NB4 (cell line): Measurements from ENCODE around the gene EED.
A peak's percentile ranks its signal among the peaks of the same experiment; 100 is the strongest.

ENCODE experiments used
- DNase-seq: peaks from one replicate; pipeline ENCODE4 v3.0.0; 2010; ENCODE audit warnings: low read depth
- H3K4me3 ChIP-seq: one replicate; pipeline ENCODE4 v1.5.1; 2011; ENCODE audit warnings: mild to moderate bottlenecking, low read depth, low read length, moderate library complexity
- MYC ChIP-seq: IDR thresholded peaks from 2 replicates; pipeline ENCODE4 v1.6.1; 2011; ENCODE audit warnings: low read depth, low read length
- POLR2A ChIP-seq: IDR thresholded peaks from 2 replicates; pipeline ENCODE4 v1.6.1; 2011; ENCODE audit warnings: mild to moderate bottlenecking; ENCODE audit not compliant: insufficient read length; ENCODE audit errors: extremely low read depth
- TF ChIP-seq, protein P1 (sequence below): IDR thresholded peaks from one replicate; pipeline ENCODE4 v1.5.1; 2012; ENCODE audit warnings: low read depth, low read length
- TF ChIP-seq, protein P2 (sequence below): IDR thresholded peaks from 2 replicates; pipeline ENCODE4 v1.6.1; 2011; ENCODE audit warnings: low read depth, low read length

The EED gene

DNA sequence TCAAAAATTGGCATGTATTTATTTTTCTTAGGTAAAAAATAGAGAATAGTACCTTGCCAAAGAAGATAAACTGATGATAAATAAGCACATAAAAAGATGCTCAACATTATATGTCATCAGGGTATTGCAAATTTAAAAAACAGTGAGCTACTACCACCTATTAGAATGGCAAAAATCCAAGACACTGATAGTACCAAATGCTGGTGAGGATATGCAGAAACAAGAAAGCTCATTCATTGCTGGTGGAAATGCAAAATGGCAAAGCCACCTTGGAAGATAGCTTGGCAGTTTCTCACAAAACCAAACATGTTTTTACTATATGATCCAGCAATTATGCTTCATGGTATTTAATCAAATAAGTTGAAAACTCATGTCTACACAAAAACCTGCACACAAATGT lies 46.4 kb upstream of the EED start:
- DNase-seq = no peak
- TF ChIP-seq, protein P1, sequence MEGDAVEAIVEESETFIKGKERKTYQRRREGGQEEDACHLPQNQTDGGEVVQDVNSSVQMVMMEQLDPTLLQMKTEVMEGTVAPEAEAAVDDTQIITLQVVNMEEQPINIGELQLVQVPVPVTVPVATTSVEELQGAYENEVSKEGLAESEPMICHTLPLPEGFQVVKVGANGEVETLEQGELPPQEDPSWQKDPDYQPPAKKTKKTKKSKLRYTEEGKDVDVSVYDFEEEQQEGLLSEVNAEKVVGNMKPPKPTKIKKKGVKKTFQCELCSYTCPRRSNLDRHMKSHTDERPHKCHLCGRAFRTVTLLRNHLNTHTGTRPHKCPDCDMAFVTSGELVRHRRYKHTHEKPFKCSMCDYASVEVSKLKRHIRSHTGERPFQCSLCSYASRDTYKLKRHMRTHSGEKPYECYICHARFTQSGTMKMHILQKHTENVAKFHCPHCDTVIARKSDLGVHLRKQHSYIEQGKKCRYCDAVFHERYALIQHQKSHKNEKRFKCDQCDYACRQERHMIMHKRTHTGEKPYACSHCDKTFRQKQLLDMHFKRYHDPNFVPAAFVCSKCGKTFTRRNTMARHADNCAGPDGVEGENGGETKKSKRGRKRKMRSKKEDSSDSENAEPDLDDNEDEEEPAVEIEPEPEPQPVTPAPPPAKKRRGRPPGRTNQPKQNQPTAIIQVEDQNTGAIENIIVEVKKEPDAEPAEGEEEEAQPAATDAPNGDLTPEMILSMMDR = no peak
- TF ChIP-seq, protein P2, sequence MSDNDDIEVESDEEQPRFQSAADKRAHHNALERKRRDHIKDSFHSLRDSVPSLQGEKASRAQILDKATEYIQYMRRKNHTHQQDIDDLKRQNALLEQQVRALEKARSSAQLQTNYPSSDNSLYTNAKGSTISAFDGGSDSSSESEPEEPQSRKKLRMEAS = no peak
- TF ChIP-seq POLR2A (no peak), MYC (no peak)
- no peak overlapping the region for H3K4me3 ChIP-seq

DNA sequence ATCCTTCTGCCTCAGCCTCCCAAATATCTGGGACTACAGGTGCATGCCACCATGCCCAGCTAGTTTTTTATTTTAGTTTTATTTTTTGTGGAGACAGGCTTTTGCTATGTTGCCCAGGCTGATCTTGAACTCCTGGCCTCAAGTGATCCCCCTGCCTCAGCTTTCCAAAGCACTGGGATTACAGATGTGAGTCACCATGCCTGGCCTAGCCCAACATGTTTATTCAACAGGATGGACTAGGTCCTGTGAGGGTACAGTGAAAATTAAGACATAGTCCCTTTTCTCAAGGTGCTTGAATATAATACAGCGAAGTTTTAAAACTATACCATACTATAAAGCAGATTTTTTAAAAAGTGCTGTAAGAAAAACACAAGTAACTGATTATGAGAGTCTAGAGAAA lies 45.2 kb upstream of the EED start:
- no peak overlapping the region for H3K4me3 ChIP-seq
- DNase-seq = no peak
- TF ChIP-seq, protein P2 = no peak
- TF ChIP-seq POLR2A (no peak), MYC (no peak)
- TF ChIP-seq, protein P1 = no peak

DNA sequence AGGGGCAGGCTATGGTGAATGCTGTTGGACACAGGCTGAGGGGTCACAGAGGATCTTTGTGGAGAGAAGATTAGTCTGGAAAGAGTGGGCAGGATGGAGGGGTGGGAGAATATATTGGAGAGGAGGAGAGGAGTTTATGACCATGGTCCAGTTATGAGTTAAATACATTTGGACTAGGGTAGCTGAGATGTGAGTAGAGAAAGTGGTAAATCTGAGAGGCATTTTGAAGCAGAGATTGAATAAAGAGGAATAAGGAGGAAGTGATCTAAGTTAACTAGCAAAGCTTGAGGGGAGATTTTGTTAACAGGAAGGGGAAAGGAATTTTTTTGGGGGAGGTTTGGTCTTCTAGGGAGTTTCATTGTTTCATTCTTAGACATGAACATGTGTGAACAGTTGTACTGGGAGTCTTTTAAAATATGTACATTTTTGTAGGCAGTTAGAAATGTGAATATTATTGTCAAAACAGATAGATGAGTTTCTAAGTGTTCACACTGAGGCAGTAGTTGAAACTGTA lies 43.1 kb upstream of the EED start:
- H3K4me3 ChIP-seq = no peak overlapping the region
- no peak for DNase-seq
- TF ChIP-seq, protein P1 = no peak
- TF ChIP-seq MYC (no peak), POLR2A (no peak)
- TF ChIP-seq, protein P2 = no peak

DNA sequence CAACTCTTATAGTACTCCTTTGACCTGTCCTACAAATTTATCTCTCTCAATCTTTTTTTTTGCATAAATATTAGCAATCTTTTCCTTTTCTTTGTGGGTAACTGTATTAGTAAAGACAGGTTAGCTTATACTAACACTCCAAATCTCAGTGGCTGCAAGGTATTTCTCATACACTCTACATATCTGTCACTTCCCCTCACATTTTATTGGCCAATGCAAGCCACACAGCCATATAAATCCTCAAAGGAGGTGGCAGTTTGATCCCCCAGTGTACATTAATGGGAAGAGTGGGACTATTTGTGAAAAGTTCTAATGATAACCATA lies 42.6 kb upstream of the EED start:
- peak; percentile 81 for DNase-seq
- TF ChIP-seq POLR2A = no peak
- no peak for TF ChIP-seq MYC
- TF ChIP-seq, protein P2 = no peak; the same call in 1 of the 2 replicates
- TF ChIP-seq, protein P1 = no peak
- H3K4me3 ChIP-seq = peak overlapping the region; percentile 75

DNA sequence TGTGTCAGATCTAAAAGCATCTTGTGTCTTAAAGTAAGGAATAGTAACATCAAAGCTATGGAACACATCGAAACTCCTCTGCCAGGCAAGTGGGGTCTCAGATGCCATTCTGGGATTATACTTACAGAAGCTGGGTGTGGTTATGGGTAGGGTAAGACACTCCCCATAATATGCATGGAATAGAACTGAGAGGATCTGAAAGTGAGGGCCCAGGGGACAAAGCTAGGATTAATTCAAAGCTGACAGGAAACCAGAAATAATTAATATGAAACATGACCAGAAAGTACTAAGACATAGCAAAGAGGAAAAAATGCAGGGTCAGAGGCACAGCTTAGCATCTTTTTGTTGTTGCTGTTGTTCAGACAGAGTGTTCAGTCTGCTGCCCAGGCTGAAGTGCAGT lies 40.2 kb upstream of the EED start:
- H3K4me3 ChIP-seq = no peak overlapping the region
- TF ChIP-seq MYC (no peak), POLR2A (no peak)
- TF ChIP-seq, protein P2 = no peak
- TF ChIP-seq, protein P1 = no peak

More for the DNA sequence above, 40.2 kb upstream of the EED start:
- no peak for DNase-seq
